Esophagus muscularis mucosa (tissue), 4 donors: ENCODE data around the gene CNOT4. TPM values are rescaled to one million over a fixed set of nuclear protein-coding genes. Genes with fewer than 3 reads are reported as not detected.

ENCODE experiments used
- DNase-seq: peaks from one replicate; pipeline ENCODE4 v3.0.0-alpha.2; 2017; ENCODE audit errors: extremely low spot score
- H3K27ac ChIP-seq, 4 donors: fragments of 200-600 bp; sonication (generic); replicated peaks in 1 of 4; 1 replicate in 3 of 4; 2 replicates in 1 of 4; pipeline ENCODE4 v1.5.1; 2016 to 2019; ENCODE audit warnings: mild to moderate bottlenecking in 1 of 4
- H3K27me3 ChIP-seq, 4 donors: fragments of 200-600 bp; sonication (generic); one replicate each; pipeline versions ENCODE4 v1.5.1 to v1.6.0; 2016 to 2019
- H3K36me3 ChIP-seq, 4 donors: fragments of 200-600 bp; sonication (generic); one replicate each; pipeline ENCODE4 v1.5.1; 2016 to 2019
- H3K4me1 ChIP-seq, 4 donors: fragments of 200-600 bp; sonication (generic); one replicate each; pipeline ENCODE4 v1.5.1; 2016 to 2019
- H3K4me3 ChIP-seq, 4 donors: fragments of 200-600 bp; sonication (generic); 1 replicate in 2 of 4; 2 replicates in 2 of 4; pipeline ENCODE4 v1.5.1; 2016 to 2019; ENCODE audit warnings: mild to moderate bottlenecking in 4 of 4, moderate library complexity in 1 of 4
- H3K9me3 ChIP-seq, 4 donors: fragments of 200-600 bp; sonication (generic); 1 replicate in 3 of 4; 2 replicates in 1 of 4; pipeline ENCODE4 v1.5.1; 2016 to 2019
- EP300 ChIP-seq: sonication (generic); formaldehyde crosslinking; IDR thresholded peaks from one replicate; pipeline ENCODE4 v1.6.1; 2017; ENCODE audit warnings: antibody characterized with exemption
- POLR2A ChIP-seq: fragments of 450-650 bp; IDR thresholded peaks from one replicate; pipeline ENCODE4 v1.6.1; 2017; ENCODE audit warnings: antibody characterized with exemption, moderate library complexity, mild to moderate bottlenecking, low read depth
- POLR2AphosphoS5 ChIP-seq, 2 donors: sonication (generic); formaldehyde crosslinking; IDR thresholded peaks; one replicate each; pipeline ENCODE4 v1.6.1; 2017; ENCODE audit warnings: antibody characterized with exemption in 2 of 2
- WGBS: methylation state at CpG from one replicate; pipeline ENCODE4 v1.1.5; 2018; 5-methylcytosine and 5-hydroxymethylcytosine counted together
- intact Hi-C: fragments of 100-400 bp; cut with DNase I; formaldehyde crosslinking; loops from one replicate; pipeline ENCODE4 v1.15.1; 2023
- total RNA-seq, 4 donors: library from RNA; depleted of rRNA; stranded (reverse); fragments of >200 nt; gene quantifications; one replicate each; pipeline versions ENCODE4 v1.1.0 to v1.2.1, GENCODE V29; 2016
- TF ChIP-seq, protein P1 (sequence below), 3 experiments: fragments of 200-600 bp in 2 of 3; fragments of 450-650 bp in 1 of 3; sonication (generic) in 2 of 3; IDR thresholded peaks; one replicate each; pipeline ENCODE4 v1.5.1; 2017 to 2019; ENCODE audit warnings: antibody characterized with exemption in 3 of 3, mild to moderate bottlenecking in 2 of 3, moderate library complexity in 1 of 3

CNOT4 gene
- total RNA-seq, 4 donors from 2014 or later, result 18.6 to 28.7 (median 26.4) TPM

DNA sequence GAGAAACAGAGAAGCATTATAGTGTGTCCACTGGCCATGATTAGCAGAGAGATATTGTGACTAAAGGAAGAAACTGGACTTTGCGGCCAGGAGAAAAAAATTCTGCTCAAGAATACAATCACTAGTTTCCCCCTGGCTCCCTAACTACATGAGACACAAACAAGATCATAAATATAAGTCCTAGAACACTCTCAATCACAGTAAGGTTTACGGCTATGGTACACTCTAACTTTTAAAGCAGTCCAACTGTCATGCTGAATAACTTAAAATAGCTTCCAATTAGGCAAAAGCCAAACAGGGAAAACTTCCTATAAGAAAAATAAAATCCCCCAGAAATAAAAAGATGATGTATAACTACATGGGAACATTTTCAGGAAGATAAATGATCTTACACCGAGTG, 144.2 kb downstream of the CNOT4 start:
- Histone ChIP-seq H3K4me3 (no peak overlapping the region), H3K27ac (no peak overlapping the region), H3K9me3 (no peaks in the 10 kb centered on the region), H3K4me1 (peaks cover 0 to 3% (median 2%) of the 10 kb centered on the region in 4 donors), H3K27me3 (no peaks in the 10 kb centered on the region), H3K36me3 (peaks cover 0 to 22% (median 14%) of the 10 kb centered on the region in 4 donors)
- intact Hi-C loops, result no loop called here
- TF ChIP-seq EP300 (no peak), POLR2A (no peak)
- 78% methylated on average over 3 of the region's 3 CpGs for WGBS
- DNase-seq, result no peak

GRCh38 chr7:135364206-135364605, 145.7 kb downstream of the CNOT4 start:
- H3K27ac ChIP-seq, result no peak overlapping the region
- no peak for DNase-seq
- H3K4me3 ChIP-seq, result no peak overlapping the region
- TF ChIP-seq POLR2AphosphoS5 (IDR thresholded peaks at IDR 0.05), result no peak
- TF ChIP-seq, protein P1, sequence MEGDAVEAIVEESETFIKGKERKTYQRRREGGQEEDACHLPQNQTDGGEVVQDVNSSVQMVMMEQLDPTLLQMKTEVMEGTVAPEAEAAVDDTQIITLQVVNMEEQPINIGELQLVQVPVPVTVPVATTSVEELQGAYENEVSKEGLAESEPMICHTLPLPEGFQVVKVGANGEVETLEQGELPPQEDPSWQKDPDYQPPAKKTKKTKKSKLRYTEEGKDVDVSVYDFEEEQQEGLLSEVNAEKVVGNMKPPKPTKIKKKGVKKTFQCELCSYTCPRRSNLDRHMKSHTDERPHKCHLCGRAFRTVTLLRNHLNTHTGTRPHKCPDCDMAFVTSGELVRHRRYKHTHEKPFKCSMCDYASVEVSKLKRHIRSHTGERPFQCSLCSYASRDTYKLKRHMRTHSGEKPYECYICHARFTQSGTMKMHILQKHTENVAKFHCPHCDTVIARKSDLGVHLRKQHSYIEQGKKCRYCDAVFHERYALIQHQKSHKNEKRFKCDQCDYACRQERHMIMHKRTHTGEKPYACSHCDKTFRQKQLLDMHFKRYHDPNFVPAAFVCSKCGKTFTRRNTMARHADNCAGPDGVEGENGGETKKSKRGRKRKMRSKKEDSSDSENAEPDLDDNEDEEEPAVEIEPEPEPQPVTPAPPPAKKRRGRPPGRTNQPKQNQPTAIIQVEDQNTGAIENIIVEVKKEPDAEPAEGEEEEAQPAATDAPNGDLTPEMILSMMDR (IDR thresholded peaks at IDR 0.05), result no peak
- no peak for TF ChIP-seq EP300
- no peak for TF ChIP-seq POLR2A
- intact Hi-C loops, result no loop called here
- no peaks in the 10 kb centered on the region for H3K27me3 ChIP-seq
- WGBS, result 84% methylated on average over 2 of the region's 2 CpGs
- peaks cover 0 to 11% (median 6%) of the 10 kb centered on the region in 4 donors for H3K4me1 ChIP-seq
- no peaks in the 10 kb centered on the region for H3K9me3 ChIP-seq
- peaks cover 0 to 22% (median 14%) of the 10 kb centered on the region in 4 donors for H3K36me3 ChIP-seq

- Histone ChIP-seq H3K4me1 (peaks cover 0 to 12% (median 7%) of the 10 kb centered on the region in 4 donors), H3K27me3 (no peaks in the 10 kb centered on the region), H3K36me3 (peaks cover 0 to 22% (median 14%) of the 10 kb centered on the region in 4 donors), H3K9me3 (no peaks in the 10 kb centered on the region), H3K4me3 (no peak overlapping the region), H3K27ac (no peak overlapping the region)
- WGBS, result 87% methylated on average over 7 of the region's 7 CpGs
- intact Hi-C loops, result no loop called here
- TF ChIP-seq POLR2AphosphoS5 (IDR thresholded peaks at IDR 0.05), result no peak
- no peak for TF ChIP-seq POLR2A
- TF ChIP-seq, protein P1 (IDR thresholded peaks at IDR 0.05), result no peak
- no peak for TF ChIP-seq EP300
- DNase-seq, result no peak
Observed at GRCh38 chr7:135362871-135363270, 147.0 kb downstream of the CNOT4 start.

- 66% methylated on average over 5 of the region's 5 CpGs for WGBS
- no peaks in the 10 kb centered on the region for H3K9me3 ChIP-seq
- intact Hi-C loops, result no loop called here
Observed at GRCh38 chr7:135361788-135362187, 148.1 kb downstream of the CNOT4 start.

GRCh38 chr7:135359615-135360014, 150.3 kb downstream of the CNOT4 start:
- 43% methylated on average over 5 of the region's 5 CpGs for WGBS
- H3K4me1 ChIP-seq, result peaks cover 0 to 11% (median 4%) of the 10 kb centered on the region in 4 donors
- intact Hi-C loops, result no loop called here
- TF ChIP-seq, protein P1 (IDR thresholded peaks at IDR 0.05), result no peak
- TF ChIP-seq POLR2AphosphoS5 (IDR thresholded peaks at IDR 0.05) (no peak), EP300 (no peak), POLR2A (no peak)
- no peak for DNase-seq
- peaks cover 0 to 22% (median 14%) of the 10 kb centered on the region in 4 donors for H3K36me3 ChIP-seq
- no peaks in the 10 kb centered on the region for H3K27me3 ChIP-seq
- no peaks in the 10 kb centered on the region for H3K9me3 ChIP-seq
- H3K27ac ChIP-seq, result no peak overlapping the region
- no peak overlapping the region for H3K4me3 ChIP-seq

More at GRCh38 chr7:135361788-135362187, 148.1 kb downstream of the CNOT4 start:
- Histone ChIP-seq H3K36me3 (peaks cover 0 to 22% (median 14%) of the 10 kb centered on the region in 4 donors), H3K4me1 (peaks cover 0 to 11% (median 5%) of the 10 kb centered on the region in 4 donors), H3K27me3 (no peaks in the 10 kb centered on the region), H3K27ac (no peak overlapping the region), H3K4me3 (no peak overlapping the region)
- no peak for DNase-seq
- TF ChIP-seq POLR2AphosphoS5 (IDR thresholded peaks at IDR 0.05), result no peak
